ENCODE measurements around the gene CPA4.

CPA4 gene

DNA sequence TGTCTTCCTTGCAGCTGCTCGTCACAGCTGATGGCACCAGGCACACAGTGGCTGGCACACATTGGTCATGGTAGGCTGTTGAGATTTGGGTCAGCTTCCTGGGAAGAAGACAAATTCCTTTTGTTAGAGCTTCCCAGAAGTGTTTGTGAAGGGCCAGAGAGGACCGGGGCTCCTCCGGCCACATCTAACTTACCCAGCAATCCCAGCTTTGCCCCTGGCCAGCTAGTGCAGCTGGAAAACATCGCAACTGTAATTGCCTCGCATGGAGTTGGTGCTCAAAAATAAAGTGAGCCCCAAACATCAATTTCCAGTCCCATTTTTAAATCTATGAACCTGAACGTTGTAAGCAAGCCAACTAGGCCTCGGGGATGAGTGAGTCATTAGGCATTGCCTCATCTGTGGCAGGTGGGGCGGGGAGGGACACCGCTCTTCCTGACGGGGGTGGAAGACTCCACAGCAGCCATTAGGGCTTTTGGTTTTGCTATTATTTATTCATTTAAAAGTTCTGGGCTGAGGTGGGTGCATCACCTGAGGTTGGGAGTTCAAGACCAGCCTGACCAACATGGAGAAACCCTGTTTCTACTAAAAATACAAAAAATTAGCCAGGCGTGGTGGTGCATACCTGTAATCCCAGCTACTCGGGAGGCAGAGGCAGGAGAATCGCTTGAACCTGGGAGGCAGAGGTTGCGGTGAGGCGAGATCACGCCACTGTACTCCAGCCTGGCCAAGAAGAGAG, 64.1 kb downstream of the CPA4 start:
- in situ Hi-C loops (cut with MboI; ENCODE audit: low pct_unique_long_range_greater_than_20kb, low sequenced_read_pairs), result no loop called here

GRCh38 chr7:130358471-130358870, 65.5 kb downstream of the CPA4 start:
- in situ Hi-C loops (cut with MboI; ENCODE audit: low pct_unique_long_range_greater_than_20kb, low sequenced_read_pairs), result no loop called here
- DNase-seq, result no peak

More for the DNA sequence above, 64.1 kb downstream of the CPA4 start:
- DNase-seq, result peak; percentile 22

GRCh38 chr7:130359276-130359857, 66.4 kb downstream of the CPA4 start:
- in situ Hi-C loops (cut with MboI; ENCODE audit: low pct_unique_long_range_greater_than_20kb, low sequenced_read_pairs), result no loop called here

DNA sequence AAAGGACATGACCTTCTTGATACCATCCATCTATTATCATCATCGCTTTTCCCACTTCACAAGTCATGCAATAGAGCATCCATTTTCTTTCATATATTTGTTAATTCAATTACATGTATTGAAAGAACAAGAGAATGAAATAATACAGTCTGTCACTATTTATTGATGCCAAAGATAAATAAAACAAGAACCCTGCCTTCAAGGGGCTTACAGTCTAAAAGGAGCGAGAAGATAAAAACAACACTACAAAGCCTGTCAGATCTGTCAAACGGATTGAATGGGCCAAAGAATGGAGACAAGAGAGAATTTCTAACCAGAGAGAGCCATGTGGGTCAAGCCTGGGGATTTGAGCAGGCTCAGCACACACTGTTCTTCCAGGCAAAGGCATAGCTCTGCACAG, 67.6 kb downstream of the CPA4 start:
- in situ Hi-C loops (cut with MboI; ENCODE audit: low pct_unique_long_range_greater_than_20kb, low sequenced_read_pairs), result no loop called here
- DNase-seq, result no peak

More at GRCh38 chr7:130359276-130359857, 66.4 kb downstream of the CPA4 start:
- DNase-seq, result no peak

DNA sequence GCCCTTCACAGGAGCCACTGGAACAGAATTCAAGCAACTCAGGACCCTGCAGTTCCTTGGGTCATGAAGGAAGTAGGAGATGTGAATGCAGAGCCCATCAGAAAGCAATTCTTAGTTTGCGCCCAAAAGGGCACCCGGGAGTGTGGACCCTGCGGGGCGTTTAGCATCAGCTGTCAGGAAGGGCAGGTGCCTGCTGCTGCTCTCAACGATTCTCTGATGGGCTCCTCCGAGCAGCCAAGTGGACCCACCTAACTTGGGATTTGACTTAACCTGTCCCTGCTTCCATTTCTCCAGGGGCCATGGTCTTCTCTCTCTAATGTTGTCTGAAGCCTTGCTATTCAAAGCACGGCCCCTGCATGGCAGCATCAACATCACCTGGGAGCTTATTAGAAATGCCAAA, 68.7 kb downstream of the CPA4 start:
- in situ Hi-C loops (cut with MboI; ENCODE audit: low pct_unique_long_range_greater_than_20kb, low sequenced_read_pairs), result no loop called here
- DNase-seq, result no peak

DNA sequence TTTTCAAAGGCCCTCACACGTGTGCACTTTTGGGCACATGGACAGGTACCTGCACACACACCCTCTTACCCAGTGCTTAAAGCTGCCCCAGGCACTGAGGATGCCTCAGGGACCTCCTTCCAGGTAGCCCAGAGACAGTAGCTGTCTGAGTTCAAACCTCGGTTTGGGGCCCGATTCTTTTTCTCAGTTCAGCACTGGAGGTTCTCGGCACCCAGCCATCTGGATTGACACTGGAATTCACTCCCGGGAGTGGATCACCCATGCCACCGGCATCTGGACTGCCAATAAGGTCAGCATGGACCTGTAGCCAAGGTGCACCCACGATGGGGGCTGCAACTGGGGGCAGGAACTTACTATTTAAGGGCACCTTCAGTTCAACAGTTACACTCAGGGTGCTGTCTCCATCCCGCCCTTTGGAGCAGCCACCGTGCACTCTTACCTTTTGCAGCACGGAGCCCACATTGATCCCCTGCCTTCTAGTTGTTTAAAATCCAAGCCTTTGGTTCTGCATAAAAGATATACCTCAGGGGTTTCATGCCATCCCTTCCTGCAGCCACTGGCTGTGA, 69.4 kb downstream of the CPA4 start:
- DNase-seq, result no peak
- in situ Hi-C loops (cut with MboI; ENCODE audit: low pct_unique_long_range_greater_than_20kb, low sequenced_read_pairs), result no loop called here

GRCh38 chr7:130363026-130363847, 70.3 kb downstream of the CPA4 start:
- in situ Hi-C loops (cut with MboI; ENCODE audit: low pct_unique_long_range_greater_than_20kb, low sequenced_read_pairs), result no loop called here
- no peak for DNase-seq

GRCh38 chr7:130364451-130364850, 71.5 kb downstream of the CPA4 start:
- in situ Hi-C loops (cut with MboI; ENCODE audit: low pct_unique_long_range_greater_than_20kb, low sequenced_read_pairs), result no loop called here
- DNase-seq, result no peak

GRCh38 chr7:130365088-130365487, 72.1 kb downstream of the CPA4 start:
- DNase-seq, result no peak
- in situ Hi-C loops (cut with MboI; ENCODE audit: low pct_unique_long_range_greater_than_20kb, low sequenced_read_pairs), result no loop called here

DNA sequence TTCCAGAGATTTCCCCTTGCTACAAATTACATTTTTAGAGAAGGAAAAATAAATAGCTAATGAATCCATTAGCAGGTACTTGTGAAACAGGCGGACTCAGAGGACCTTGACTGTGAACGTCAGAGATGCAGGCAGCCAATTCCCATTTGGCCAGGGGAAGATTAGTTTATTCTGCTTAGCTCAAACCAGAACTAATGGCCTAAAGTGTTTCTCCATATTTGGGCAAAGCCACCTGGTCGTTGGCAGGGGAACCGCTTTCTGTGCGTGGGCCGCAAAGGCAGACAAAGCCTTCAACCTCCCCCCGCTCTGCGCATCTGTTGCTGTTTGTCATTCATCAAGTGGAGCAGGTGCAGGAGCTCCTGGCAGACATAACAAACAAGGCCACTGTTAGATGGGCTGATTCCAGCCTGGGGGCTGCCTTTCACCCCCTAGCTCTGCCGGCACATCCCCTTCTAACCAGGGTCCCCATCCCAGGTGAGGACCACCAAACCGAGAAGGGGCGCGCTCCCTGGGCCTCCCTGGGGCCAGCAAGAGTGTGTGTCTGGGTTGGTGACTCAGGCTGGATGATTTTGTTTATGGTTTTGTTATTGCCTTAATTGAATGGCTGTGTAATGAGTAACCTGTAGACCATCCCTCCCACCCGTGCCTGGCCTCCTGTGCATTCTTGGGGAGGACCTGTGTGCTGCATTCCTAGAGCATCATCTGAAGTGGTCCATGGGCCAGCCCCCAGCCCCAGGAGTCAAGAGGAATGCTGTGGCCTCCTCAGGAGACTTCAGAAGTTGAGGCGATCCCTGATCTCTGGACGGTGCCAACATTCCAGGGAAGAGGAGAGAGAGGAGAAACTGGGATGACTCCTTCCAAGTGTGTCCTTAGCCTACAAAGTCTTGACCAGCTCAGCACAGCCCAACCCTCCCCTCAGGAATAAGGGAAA, 72.8 kb downstream of the CPA4 start:
- in situ Hi-C loops (cut with MboI; ENCODE audit: low pct_unique_long_range_greater_than_20kb, low sequenced_read_pairs), result no loop called here
- DNase-seq, result no peak

DNA sequence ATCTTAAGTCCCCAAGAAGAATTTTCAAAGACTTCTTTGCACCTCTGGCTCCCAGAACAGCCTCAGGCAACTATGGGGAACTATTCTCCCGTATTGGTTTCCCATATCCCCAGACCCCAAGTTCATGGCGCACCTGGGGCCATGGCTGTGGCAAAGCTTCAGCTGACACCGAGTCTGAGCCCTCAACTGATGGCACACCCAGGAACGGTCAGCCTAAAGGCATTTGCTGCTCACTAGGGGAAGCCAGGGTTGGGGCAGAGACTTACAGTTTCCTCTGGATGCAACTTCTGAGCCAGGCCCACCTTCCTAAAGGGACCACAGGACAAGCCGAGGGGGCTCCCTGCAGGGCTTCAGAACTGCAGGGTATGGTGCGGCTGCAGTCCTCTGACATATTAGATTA, 73.6 kb downstream of the CPA4 start:
- in situ Hi-C loops (cut with MboI; ENCODE audit: low pct_unique_long_range_greater_than_20kb, low sequenced_read_pairs), result no loop called here
- DNase-seq, result no peak

DNA sequence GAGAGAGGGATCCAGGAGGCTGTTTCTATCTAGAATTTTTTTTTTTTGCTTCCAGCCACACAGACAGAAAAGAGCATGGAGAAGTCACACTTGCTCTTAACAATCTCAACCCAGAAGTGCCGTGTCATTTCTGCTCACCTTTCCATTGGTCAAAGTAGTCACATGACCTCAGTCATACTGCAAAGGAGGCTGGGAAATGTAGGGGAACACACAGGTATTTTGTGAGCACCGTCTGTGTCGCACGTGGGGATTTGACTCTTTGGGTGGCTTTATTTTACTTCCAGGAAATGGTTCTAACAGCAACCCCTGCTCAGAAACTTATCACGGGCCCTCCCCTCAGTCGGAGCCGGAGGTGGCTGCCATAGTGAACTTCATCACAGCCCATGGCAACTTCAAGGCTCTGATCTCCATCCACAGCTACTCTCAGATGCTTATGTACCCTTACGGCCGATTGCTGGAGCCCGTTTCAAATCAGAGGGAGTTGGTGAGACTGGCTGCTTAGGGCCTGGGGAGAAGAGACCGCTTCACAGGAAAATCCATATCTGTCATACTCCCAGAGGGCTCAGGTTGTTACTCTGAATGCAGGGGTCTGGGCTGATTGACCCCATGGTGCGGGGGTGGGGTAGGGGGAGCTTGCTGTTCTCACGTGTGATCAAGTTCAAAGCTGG, 74.3 kb downstream of the CPA4 start:
- DNase-seq, result no peak
- in situ Hi-C loops (cut with MboI; ENCODE audit: low pct_unique_long_range_greater_than_20kb, low sequenced_read_pairs), result no loop called here

GRCh38 chr7:130367836-130368746, 75.1 kb downstream of the CPA4 start:
- in situ Hi-C loops (cut with MboI; ENCODE audit: low pct_unique_long_range_greater_than_20kb, low sequenced_read_pairs), result no loop called here
- no peak for DNase-seq

GRCh38 chr7:130369110-130369711, 76.2 kb downstream of the CPA4 start:
- in situ Hi-C loops (cut with MboI; ENCODE audit: low pct_unique_long_range_greater_than_20kb, low sequenced_read_pairs), result no loop called here
- peak; percentile 68 for DNase-seq

DNA sequence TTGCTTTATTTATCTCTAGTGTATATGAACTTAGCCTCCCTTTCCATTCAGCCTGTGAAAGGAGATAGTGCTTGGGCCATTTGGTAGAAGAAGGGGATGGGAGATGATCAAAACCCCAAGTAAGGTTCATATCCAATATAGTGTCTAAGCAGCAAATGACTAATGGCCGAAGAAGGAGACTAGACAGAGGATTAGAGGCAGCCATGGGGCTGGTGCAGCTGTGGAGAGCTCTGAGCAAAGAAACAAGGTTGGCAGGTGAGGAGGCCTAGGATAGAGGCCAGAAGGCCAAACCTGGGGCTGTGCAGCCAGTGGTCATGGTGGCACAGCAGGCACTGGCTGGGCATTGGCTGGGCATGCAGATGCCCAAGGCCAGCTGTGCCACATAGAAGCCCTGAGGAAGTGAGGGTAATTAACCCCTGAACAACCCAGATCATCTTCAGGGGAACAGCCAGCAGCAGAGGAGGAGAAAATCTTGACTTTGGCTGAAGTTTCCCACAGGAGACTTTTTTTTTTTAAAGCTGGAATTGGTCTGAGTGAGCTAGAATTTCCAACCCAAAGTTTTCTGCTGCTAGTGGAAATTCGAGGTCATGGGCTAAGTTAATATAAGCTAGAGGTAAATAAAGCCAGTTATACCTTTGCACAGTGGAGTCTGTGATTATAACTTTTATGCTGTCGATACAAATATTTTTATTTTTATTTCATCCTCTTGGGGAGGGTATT, 77.0 kb downstream of the CPA4 start:
- no peak for DNase-seq
- in situ Hi-C loops (cut with MboI; ENCODE audit: low pct_unique_long_range_greater_than_20kb, low sequenced_read_pairs), result no loop called here

GRCh38 chr7:130371046-130371445, 78.1 kb downstream of the CPA4 start:
- in situ Hi-C loops (cut with MboI; ENCODE audit: low pct_unique_long_range_greater_than_20kb, low sequenced_read_pairs), result no loop called here
- DNase-seq, result no peak

All from KBM-7 (cell line).